Activated naive CD4-positive, alpha-beta T cell treated with anti-CD3 and anti-CD28 coated beads, Interleukin-2, amount 10 ng/mL, durations not matched to agents 7 days and 5 days (primary cell): ENCODE measurements around the gene C12orf56.
"Not testable (repeated sequence)": the region's sequence is repeated elsewhere in the genome, so short reads cannot be mapped to it uniquely, and the experiment has no call there.

Source experiments
- CTCF ChIA-PET: fragments of 350-600 bp; sonication (Branson Sonifier 250); formaldehyde crosslinking; loops from one replicate; lab custom pipeline; 2021; ENCODE audit warnings: antibody characterized with exemption; lab: Charles Lee
- DNase-seq: peaks from one replicate; pipeline ENCODE4 v3.0.0-alpha.2; 2020
- H3K27ac Mint-ChIP-seq: one replicate; pipeline ENCODE4 v1.8.0; 2021; ENCODE audit warnings: mild to moderate bottlenecking, moderate library complexity, mixed read lengths
- H3K27me3 Mint-ChIP-seq: one replicate; pipeline ENCODE4 v1.8.0; 2021; ENCODE audit warnings: mild to moderate bottlenecking, mixed read lengths
- H3K36me3 Mint-ChIP-seq: one replicate; pipeline ENCODE4 v1.8.0; 2021; ENCODE audit warnings: mixed read lengths
- H3K4me1 Mint-ChIP-seq: one replicate; pipeline ENCODE4 v1.8.0; 2021; ENCODE audit warnings: mixed read lengths
- H3K4me3 Mint-ChIP-seq: one replicate; pipeline ENCODE4 v1.8.0; 2021; ENCODE audit warnings: mild to moderate bottlenecking, moderate library complexity, mixed read lengths
- H3K9me3 Mint-ChIP-seq: one replicate; pipeline ENCODE4 v1.8.0; 2021; ENCODE audit warnings: mixed read lengths

Gene C12orf56

GRCh38 chr12:64356209-64356608 is 34.3 kb downstream of the C12orf56 start:
- H3K4me1 Mint-ChIP-seq, H3K36me3 Mint-ChIP-seq, H3K9me3 Mint-ChIP-seq, H3K27me3 Mint-ChIP-seq, DNase-seq, H3K4me3 Mint-ChIP-seq, CTCF ChIA-PET, H3K27ac Mint-ChIP-seq: not testable (repeated sequence)

- DNase-seq = no peak
- Mint-ChIP-seq H3K4me1 (no peaks in the 10 kb centered on the region), H3K9me3 (peaks cover 16% of the 10 kb centered on the region), H3K4me3 (no peak overlapping the region), H3K27ac (no peak overlapping the region), H3K36me3 (no peaks in the 10 kb centered on the region), H3K27me3 (no peaks in the 10 kb centered on the region)
- CTCF ChIA-PET = no interaction called here
Measured at GRCh38 chr12:64352181-64352580, 38.4 kb downstream of the C12orf56 start.

- no peak overlapping the region for H3K4me3 Mint-ChIP-seq
- no peak overlapping the region for H3K27ac Mint-ChIP-seq
- peaks cover 11% of the 10 kb centered on the region for H3K9me3 Mint-ChIP-seq
- no peaks in the 10 kb centered on the region for H3K36me3 Mint-ChIP-seq
- DNase-seq = no peak
- no peaks in the 10 kb centered on the region for H3K27me3 Mint-ChIP-seq
- H3K4me1 Mint-ChIP-seq = no peaks in the 10 kb centered on the region
- CTCF ChIA-PET = interaction anchor here (0.6 kb wide), 1 partner anchor 394 kb away, joined by 3 read pairs; no protein-coding TSS in a partner anchor
Measured at GRCh38 chr12:64351265-64351664, 39.3 kb downstream of the C12orf56 start.

- Mint-ChIP-seq H3K9me3 (peaks cover 9% of the 10 kb centered on the region), H3K4me3 (no peak overlapping the region), H3K4me1 (no peaks in the 10 kb centered on the region), H3K27ac (no peak overlapping the region), H3K27me3 (peaks cover 3% of the 10 kb centered on the region), H3K36me3 (no peaks in the 10 kb centered on the region)
- CTCF ChIA-PET = no interaction called here
- no peak for DNase-seq
Measured at GRCh38 chr12:64347630-64348029, 42.9 kb downstream of the C12orf56 start.

GRCh38 chr12:64344631-64345030 is 45.9 kb downstream of the C12orf56 start:
- H3K9me3 Mint-ChIP-seq, H3K27me3 Mint-ChIP-seq, H3K4me3 Mint-ChIP-seq, H3K36me3 Mint-ChIP-seq, H3K4me1 Mint-ChIP-seq, H3K27ac Mint-ChIP-seq, DNase-seq, CTCF ChIA-PET: not testable (repeated sequence)

- H3K4me1 Mint-ChIP-seq, H3K27ac Mint-ChIP-seq, H3K36me3 Mint-ChIP-seq, CTCF ChIA-PET, DNase-seq, H3K4me3 Mint-ChIP-seq, H3K9me3 Mint-ChIP-seq, H3K27me3 Mint-ChIP-seq: not testable (repeated sequence)
Measured at GRCh38 chr12:64340546-64340945, 50.0 kb downstream of the C12orf56 start.

- H3K9me3 Mint-ChIP-seq = peaks cover 7% of the 10 kb centered on the region
- no peak overlapping the region for H3K4me3 Mint-ChIP-seq
- DNase-seq = no peak
- H3K27ac Mint-ChIP-seq = no peak overlapping the region
- CTCF ChIA-PET = no interaction called here
- no peaks in the 10 kb centered on the region for H3K4me1 Mint-ChIP-seq
- no peaks in the 10 kb centered on the region for H3K27me3 Mint-ChIP-seq
- no peaks in the 10 kb centered on the region for H3K36me3 Mint-ChIP-seq
Measured at GRCh38 chr12:64335886-64336466, 54.6 kb downstream of the C12orf56 start.

- H3K27ac Mint-ChIP-seq = no peak overlapping the region
- DNase-seq = no peak
Measured at GRCh38 chr12:64332938-64333337, 57.6 kb downstream of the C12orf56 start.

GRCh38 chr12:64332296-64332695 is 58.3 kb downstream of the C12orf56 start:
- H3K36me3 Mint-ChIP-seq = no peaks in the 10 kb centered on the region
- no peak overlapping the region for H3K4me3 Mint-ChIP-seq
- H3K4me1 Mint-ChIP-seq = no peaks in the 10 kb centered on the region
- no peaks in the 10 kb centered on the region for H3K9me3 Mint-ChIP-seq
- CTCF ChIA-PET = no interaction called here
- H3K27ac Mint-ChIP-seq = no peak overlapping the region
- DNase-seq = no peak
- H3K27me3 Mint-ChIP-seq = no peaks in the 10 kb centered on the region

More at GRCh38 chr12:64332938-64333337, 57.6 kb downstream of the C12orf56 start:
- CTCF ChIA-PET = no interaction called here
- Mint-ChIP-seq H3K36me3 (no peaks in the 10 kb centered on the region), H3K9me3 (no peaks in the 10 kb centered on the region), H3K27me3 (no peaks in the 10 kb centered on the region), H3K4me1 (no peaks in the 10 kb centered on the region), H3K4me3 (no peak overlapping the region)

- H3K27ac Mint-ChIP-seq, DNase-seq, H3K9me3 Mint-ChIP-seq, H3K4me1 Mint-ChIP-seq, H3K4me3 Mint-ChIP-seq, H3K27me3 Mint-ChIP-seq, H3K36me3 Mint-ChIP-seq, CTCF ChIA-PET: not testable (repeated sequence)
Measured at GRCh38 chr12:64329031-64329710, 61.4 kb downstream of the C12orf56 start.

GRCh38 chr12:64325055-64325454 is 65.5 kb downstream of the C12orf56 start:
- Mint-ChIP-seq H3K27ac (no peak overlapping the region), H3K36me3 (no peaks in the 10 kb centered on the region), H3K9me3 (no peaks in the 10 kb centered on the region), H3K4me3 (no peak overlapping the region), H3K27me3 (peaks cover 2% of the 10 kb centered on the region), H3K4me1 (no peaks in the 10 kb centered on the region)
- DNase-seq = no peak
- CTCF ChIA-PET = no interaction called here

- Mint-ChIP-seq H3K9me3 (no peaks in the 10 kb centered on the region), H3K27ac (no peak overlapping the region)
- CTCF ChIA-PET = no interaction called here
Measured at GRCh38 chr12:64323476-64324225, 66.9 kb downstream of the C12orf56 start.

GRCh38 chr12:64323006-64323405 is 67.6 kb downstream of the C12orf56 start:
- H3K9me3 Mint-ChIP-seq = no peaks in the 10 kb centered on the region
- no peaks in the 10 kb centered on the region for H3K4me1 Mint-ChIP-seq
- CTCF ChIA-PET = no interaction called here
- no peaks in the 10 kb centered on the region for H3K36me3 Mint-ChIP-seq
- peaks cover 5% of the 10 kb centered on the region for H3K27me3 Mint-ChIP-seq
- no peak for DNase-seq
- H3K27ac Mint-ChIP-seq = no peak overlapping the region
- H3K4me3 Mint-ChIP-seq = no peak overlapping the region

More at GRCh38 chr12:64323476-64324225, 66.9 kb downstream of the C12orf56 start:
- Mint-ChIP-seq H3K4me1 (no peaks in the 10 kb centered on the region), H3K27me3 (peaks cover 5% of the 10 kb centered on the region), H3K4me3 (no peak overlapping the region), H3K36me3 (no peaks in the 10 kb centered on the region)
- DNase-seq = no peak

GRCh38 chr12:64320611-64321010 is 69.9 kb downstream of the C12orf56 start:
- H3K27me3 Mint-ChIP-seq = peaks cover 5% of the 10 kb centered on the region
- CTCF ChIA-PET = no interaction called here
- no peak for DNase-seq

More at GRCh38 chr12:64320611-64321010, 69.9 kb downstream of the C12orf56 start:
- Mint-ChIP-seq H3K4me3 (no peak overlapping the region), H3K27ac (no peak overlapping the region), H3K4me1 (no peaks in the 10 kb centered on the region), H3K9me3 (no peaks in the 10 kb centered on the region), H3K36me3 (no peaks in the 10 kb centered on the region)
